ENCODE data around the gene HHIP.

The HHIP gene

GRCh38 chr4:144645631-144646522, at the start of gene HHIP:
Gene HHIP, plus strand, starts transcription at chr4:144646156. Its CDS starts 520 bp downstream, at chr4:144646676.
- peak; percentile 14 for DNase-seq

- DNase-seq: no peak
Measured at GRCh38 chr4:144597171-144597570, 48.8 kb upstream of the HHIP start.

DNA sequence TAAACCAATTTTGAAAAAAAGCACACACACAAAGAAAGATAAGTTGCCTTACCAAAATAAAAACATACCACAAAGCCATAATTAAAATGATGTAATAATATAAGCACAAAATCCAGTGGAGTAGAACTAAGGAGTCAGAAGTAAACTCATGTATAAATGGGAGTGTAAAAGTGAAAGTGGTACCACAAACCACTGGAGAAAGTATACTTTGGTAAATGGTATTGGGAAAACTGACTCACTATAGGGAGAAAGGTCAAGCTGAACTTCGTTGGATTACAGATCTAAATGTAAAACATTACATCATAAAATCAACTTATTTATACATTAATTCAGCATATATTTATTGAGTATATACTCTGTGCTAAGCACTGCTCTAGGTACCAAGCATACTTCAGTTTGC, 46.3 kb upstream of the HHIP start:
- no peak for DNase-seq

- DNase-seq: no peak
Measured at GRCh38 chr4:144611850-144612249, 34.1 kb upstream of the HHIP start.

DNA sequence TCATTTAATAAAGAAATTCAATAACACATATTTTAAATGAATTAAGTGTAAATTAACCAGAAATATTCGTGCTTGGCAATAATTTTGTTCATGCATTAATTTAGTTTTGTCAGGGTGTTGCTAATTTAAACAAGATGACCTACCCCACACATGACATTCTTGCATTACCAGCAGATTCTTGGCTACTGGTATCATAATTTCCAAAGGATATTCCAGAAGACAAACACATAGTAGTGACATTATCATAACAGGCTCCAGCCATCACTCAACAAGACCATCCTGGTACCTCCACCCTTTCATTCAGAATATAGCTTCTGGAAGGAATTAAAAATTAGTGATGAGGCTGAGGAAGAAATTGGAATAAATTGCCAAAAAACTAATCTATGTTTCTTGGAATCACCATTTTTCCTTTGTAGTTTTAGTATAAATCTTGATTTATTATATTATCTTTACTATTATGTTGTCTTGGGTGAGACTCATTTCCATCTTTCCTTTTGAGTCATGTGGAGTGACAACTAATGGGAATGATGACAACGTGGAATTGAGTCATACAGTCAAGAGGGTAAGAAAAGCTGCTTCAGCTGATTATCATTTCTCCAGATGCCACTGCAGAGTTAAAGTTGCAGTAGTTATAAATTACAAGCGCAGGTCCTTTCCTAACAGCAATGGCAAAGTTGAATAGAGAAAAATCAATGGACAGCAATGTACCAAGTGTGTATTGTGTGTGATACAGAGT, 30.9 kb upstream of the HHIP start:
- DNase-seq: no peak

DNA sequence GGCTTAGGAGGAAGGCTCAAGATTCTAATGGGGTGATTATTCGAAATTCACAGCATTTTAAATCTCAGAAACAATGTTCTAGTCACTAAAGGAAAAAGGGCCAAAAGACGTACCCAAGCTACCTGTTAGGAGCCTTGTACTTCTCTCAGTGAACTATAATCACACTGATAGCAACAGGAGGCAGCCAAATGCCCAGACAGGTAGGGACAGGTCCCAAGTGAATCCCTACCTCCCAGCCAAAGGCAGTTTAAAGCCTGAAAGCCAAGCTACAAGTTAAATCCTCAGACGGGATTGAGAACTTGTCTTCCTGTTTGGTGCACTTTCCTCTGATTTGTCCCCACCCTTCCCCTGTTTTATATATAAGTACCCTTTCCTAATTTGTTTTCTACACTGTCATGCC, 24.3 kb upstream of the HHIP start:
- DNase-seq: no peak

DNA sequence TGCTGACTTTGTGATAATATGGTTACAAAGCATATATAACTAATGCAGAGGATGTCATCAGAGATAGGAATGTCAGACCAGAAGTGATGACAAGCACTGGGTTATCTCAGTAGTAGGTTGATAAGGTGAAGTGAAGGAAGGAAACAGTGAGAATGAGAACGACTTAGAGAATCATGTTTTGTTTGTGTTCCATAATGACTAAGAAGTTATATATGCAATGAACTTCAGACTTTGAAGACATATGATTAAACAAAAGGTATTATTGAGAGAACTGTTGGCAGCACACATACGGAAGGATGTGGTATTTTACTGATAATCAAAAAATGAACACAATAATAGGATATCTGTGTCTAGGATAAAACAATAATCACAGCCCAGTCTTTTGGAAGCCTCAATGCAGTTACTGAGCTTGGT, 18.3 kb upstream of the HHIP start:
- no peak for DNase-seq

DNA sequence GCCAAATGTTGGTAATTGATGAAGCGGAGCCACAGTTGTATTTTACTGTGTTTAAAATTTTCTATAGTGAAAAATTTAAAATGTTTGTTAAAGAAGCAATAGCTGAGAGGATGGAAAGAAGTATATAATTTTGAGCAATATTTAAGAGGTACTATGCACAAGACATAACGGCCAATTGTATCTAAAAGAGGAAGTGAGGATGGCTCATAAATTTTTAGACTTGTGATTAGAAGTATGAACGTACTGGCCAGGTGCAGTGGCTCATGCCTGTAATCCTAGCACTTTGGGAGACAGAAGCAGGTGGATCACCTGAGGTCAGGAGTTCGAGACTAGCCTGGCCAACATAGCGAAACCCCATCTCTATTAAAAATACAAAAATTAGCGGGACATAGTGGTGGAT, 12.7 kb upstream of the HHIP start:
- DNase-seq: no peak

DNA sequence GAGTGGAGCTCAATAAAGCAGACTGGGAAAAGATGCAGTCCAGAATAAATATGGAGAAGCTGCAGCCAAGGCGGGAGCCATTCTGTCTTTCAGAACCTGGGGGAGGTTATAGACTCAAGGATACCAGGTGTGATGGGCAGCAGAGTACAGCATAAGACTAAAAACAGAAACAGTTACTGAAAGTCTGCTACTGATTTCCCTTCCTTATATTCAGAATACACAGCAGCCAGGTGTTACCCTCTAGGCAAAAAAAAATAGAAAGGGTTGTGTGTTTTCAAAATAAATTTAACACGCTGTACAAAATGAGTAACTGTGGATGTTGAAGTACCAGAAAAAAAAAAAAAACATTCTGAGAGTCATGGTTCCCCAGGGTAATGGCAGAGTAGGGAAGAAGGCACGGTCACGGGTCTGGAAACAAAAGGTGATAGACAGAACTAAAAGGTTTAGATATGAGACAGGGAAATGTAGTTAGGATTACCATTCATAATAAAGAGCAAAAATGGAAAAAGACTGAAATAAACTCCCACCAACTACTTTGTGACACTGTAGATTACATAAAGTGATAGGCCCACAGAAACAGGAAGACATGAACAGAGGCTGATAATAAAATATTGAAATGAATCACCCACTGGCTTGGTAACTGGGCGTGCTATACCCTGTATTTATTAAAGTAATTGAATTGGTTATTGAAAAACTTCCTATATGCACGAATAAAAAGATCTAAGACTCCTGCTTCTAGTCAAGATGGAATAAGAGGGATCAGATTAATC, 10.8 kb upstream of the HHIP start:
- DNase-seq: no peak

GRCh38 chr4:144644368-144645101, 1.4 kb upstream of the HHIP start:
- DNase-seq: no peak

DNA sequence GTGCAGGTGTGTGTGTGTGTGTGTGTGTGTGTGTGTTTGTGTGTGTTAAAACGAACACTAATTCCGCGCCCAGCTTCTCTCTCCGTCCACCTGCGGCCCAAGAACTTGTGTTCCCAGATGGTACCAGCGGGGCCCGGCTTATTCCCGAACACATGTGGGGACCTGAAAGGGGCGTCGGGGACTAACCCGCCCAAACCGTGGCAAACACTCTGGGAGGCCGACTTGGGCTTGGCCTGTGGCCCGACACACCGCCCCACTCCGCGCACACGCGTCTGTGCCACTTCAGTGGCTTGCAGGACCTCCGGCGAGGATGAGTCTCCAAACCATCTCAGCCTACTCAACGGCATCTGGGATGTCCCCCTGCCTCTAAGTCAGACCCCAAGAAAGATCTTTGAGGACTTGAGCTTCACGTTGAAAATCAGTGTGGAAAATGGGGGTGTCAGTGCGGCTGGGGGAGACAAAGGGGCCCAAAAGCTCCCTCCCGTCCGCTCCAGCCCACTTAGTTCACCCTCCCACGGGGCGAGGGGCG, 790 bp upstream of the HHIP start:
- DNase-seq: no peak

DNA sequence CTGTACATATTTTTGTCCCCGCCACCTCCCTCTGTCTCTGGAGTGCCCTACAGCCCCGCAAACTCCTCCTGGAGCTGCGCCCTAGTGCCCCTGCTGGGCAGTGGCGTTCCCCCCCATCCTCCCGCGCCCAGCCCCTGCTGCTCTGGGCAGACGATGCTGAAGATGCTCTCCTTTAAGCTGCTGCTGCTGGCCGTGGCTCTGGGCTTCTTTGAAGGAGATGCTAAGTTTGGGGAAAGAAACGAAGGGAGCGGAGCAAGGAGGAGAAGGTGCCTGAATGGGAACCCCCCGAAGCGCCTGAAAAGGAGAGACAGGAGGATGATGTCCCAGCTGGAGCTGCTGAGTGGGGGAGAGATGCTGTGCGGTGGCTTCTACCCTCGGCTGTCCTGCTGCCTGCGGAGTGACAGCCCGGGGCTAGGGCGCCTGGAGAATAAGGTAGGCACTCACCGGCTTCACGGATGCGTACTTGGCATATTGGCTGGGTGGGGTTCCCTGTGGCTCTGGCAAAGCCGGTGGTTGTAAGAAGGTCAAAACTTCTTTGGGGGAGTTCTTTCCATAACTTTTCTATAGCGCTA, 653 bp downstream of the HHIP start:
- DNase-seq: no peak

DNA sequence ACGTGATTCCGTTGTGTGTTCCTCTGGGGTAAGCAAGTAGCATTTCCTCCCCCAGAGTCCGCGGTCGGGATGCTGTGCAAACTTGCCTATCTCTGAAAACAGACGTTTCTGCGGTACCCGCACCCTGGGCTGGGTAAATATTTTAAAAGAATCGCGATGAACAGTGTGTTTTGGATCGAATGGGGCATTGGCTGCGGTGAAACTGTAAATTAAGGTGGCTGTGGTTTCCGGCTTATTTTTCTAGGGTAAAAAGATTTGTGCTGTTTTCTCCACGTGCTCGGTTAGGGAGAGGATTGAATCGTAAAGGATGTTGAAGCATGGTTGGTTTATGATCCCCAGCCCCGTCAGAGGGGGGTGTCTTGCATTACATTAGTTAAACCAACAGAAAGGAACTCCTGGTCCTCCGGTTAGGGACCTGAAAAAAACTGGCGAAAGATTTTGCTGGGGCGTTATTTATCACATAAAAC, 1.2 kb downstream of the HHIP start:
- no peak for DNase-seq

- no peak for DNase-seq
Measured at GRCh38 chr4:144647590-144647989, 1.6 kb downstream of the HHIP start.

DNA sequence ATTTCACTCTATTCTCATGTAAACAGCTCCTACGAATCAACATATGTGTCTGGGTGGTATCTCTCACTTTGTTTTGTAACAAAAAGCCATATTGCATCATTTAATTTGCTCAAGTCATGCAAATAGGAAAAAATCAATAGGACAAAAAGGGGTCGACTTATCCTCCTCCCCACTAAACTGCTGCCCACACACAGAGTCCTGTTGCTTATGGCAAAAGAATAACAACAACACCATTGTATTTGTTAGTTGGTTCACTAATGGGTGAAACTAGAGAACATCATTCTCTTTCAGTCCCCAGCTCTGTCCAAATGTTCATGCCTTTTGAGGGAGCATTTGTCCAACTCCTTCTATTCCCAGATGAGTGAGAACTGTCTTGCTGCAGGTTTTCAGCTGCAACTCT, 2.1 kb downstream of the HHIP start:
- DNase-seq: no peak

DNA sequence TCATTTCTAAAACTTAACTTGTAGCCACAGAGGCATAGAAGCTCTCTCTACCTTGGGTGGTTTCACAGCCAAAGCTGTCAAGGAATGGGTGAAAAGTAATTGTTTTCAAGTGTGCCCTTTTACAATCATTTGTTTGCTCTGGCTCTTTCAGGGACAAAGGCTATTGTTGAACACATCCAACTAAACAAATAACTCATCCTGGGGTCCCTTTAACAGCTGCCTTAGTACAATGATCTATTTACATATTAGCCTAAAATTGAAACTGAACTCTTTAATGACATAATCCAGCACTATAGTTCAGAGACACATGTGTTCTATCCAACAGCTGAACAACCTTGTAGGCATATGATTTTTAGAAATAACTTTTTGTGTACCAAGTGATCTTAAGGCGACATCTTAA, 3.7 kb downstream of the HHIP start:
- peak; percentile 34 for DNase-seq

DNA sequence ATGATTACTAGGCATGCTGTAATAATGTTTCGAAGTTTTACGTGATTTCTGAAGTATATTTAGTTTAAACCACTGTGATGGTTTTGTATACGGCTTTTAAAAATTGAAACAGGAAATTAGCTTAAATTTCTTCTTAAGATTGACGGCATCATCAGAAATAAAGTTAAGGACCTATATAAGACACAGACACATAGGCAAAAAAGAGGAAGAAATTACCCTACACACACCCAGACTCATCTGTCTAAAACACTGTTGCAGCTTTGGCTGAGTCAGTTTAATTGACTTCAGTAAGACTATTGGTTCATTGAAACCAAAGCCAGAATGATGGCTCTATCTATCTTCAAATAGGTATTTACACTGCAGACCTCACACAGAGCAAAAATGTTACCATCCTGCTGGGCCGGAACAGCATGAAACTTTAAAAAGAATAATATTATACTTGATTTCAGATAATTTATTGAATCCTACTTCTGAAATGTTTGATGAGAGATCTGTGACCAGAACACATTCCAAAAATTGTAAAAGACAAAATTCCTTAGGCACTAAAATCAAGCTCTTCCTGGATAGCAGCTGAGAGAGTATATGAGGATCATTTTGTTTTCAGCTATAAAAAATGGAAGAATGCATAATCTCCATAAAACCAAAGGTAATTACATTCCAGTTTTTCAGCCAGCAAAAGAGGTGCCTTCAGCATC, 4.5 kb downstream of the HHIP start:
- DNase-seq: no peak

GRCh38 chr4:144653781-144654545, 8.0 kb downstream of the HHIP start:
- DNase-seq: no peak

- DNase-seq: no peak
Measured at GRCh38 chr4:144655491-144655890, 9.5 kb downstream of the HHIP start.

- no peak for DNase-seq
Measured at GRCh38 chr4:144656850-144657249, 10.9 kb downstream of the HHIP start.

Data from NCI-H1105 (cell line).